Skin epidermis (tissue), 12 donors: ENCODE data around the gene AMN1.
"Not testable (repeated sequence)": the region's sequence is repeated elsewhere in the genome, so short reads cannot be mapped to it uniquely, and the experiment has no call there.

ENCODE experiments used
- H3K27ac ChIP-seq, 21 experiments: fragments of 200-600 bp; sonication (generic) in 11 of 21; one replicate each; pipeline ENCODE4 v1.5.0; 2020; ENCODE audit warnings: mild to moderate bottlenecking in 3 of 21, inconsistent platforms in 2 of 21, moderate library complexity in 2 of 21
- H3K4me3 ChIP-seq, 7 experiments: fragments of 200-600 bp; sonication (generic) in 2 of 7; one replicate each; pipeline ENCODE4 v1.5.0; 2020; ENCODE audit warnings: inconsistent platforms in 2 of 7, mild to moderate bottlenecking in 2 of 7, moderate library complexity in 1 of 7

AMN1 gene

DNA sequence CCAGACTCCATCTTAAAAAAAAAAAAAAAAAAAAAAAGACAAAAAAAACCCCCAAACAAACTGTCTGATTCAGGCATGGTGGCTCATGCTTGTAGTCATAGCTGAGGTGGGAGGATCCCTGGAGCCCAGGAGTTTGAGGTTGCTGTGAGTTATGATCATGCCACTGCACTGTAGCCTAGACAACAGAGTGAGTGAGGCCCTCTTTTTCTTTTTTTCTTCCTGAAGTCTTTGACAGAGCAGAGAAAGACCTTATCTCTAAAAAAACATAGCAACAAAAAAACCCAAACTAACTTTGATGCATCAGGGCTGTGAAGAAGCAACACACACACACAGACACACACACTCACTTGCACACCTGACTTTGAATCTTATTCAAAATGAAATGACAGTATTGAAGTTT lies 7.7 kb upstream of the AMN1 start:
- peak overlapping the region in 4 of 21 experiments; percentile 3 to 33 (median 15) for H3K27ac ChIP-seq
- H3K4me3 ChIP-seq: no peak overlapping the region

GRCh38 chr12:31733549-31734432 lies 5.0 kb upstream of the AMN1 start:
- H3K4me3 ChIP-seq: not testable (repeated sequence)
- H3K27ac ChIP-seq: peak overlapping the region in 20 of 21 experiments; percentile 53 to 90 (median 82)

- Histone ChIP-seq H3K4me3 (no peak overlapping the region), H3K27ac (peak overlapping the region in 20 of 21 experiments; percentile 48 to 90 (median 82))
Observed at GRCh38 chr12:31732926-31733548, 4.2 kb upstream of the AMN1 start.

GRCh38 chr12:31731203-31731602 lies 2.4 kb upstream of the AMN1 start:
- H3K4me3 ChIP-seq: not testable (repeated sequence)
- peak overlapping the region in 17 of 21 experiments; percentile 11 to 94 (median 81) for H3K27ac ChIP-seq

GRCh38 chr12:31729705-31730104 lies 884 bp upstream of the AMN1 start:
- H3K27ac ChIP-seq: peak overlapping the region in 20 of 21 experiments; percentile 77 to 98 (median 94)

DNA sequence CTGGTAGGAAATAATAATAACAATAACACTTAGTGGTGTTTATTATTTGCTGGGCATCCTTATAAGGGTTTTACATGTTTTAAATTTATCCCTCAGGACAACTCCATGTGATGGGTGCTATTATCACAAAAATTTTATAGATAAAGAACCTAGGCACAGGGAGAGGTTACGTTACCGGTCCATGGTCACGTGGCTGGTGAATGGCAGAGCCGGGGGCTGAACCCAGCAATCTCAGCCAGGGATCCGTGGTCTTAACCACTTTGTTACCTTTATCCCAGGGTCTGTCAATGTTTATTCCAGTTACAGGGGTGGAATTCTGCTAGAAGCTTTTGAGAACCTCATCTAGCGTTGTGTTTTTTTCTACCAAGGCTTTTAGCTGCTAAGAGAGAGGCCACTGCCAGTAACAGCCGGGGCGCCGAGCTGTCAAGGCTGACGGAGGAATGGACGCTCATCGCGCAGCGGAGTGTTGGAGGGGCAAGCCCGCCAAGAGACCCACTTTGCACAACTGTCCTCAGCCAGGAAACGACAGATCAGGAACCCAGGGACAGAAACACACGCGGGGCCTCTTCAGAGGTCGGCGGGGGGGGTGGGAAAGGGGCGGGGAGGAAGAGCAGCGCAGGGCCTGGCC lies 418 bp downstream of the AMN1 start:
- peak overlapping the region; percentile 44 to 67 (median 62) for H3K4me3 ChIP-seq
- H3K27ac ChIP-seq: peak overlapping the region; percentile 38 to 98 (median 94)

More at GRCh38 chr12:31729705-31730104, 884 bp upstream of the AMN1 start:
- H3K4me3 ChIP-seq: peak overlapping the region; percentile 44 to 67 (median 62)

DNA sequence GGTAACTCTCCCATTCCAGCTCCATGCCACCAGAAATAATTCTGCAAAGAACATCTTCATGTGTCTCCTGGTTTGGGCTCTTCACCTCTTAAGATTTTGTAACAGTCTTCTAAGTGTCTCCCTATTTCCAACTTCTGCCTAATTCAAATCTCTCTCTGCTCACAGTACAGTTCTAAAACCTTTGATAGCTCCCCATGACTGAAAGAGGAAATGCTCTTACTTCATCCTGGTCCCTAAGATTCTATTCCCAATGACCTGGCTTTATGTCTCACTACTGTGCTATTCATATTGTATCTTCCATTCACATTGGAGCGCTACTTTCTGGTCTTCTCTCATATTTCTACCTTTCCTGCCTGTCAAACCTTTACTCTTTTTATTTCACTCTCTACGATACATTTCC lies 1.6 kb downstream of the AMN1 start:
- no peak overlapping the region for H3K4me3 ChIP-seq
- H3K27ac ChIP-seq: peak overlapping the region in 2 of 21 experiments; percentile 24

DNA sequence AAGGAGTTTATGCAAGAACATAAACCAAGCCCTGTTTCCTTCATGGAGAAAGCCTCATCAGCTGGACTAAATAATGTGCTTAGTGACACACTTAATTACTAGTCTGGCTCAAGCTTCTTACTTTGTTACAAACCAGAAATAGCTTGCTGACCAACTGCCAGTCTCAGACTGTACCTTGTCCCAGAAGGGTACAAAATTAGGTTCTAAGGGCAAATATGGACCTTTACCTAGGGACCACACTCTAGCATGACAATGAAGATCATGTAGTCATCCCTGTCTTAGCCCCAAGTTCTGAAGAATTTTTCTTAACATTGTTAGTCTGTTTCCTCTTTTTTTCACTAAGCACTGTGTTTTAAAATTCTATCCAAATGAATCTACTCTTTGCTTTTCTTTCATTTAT lies 2.2 kb downstream of the AMN1 start:
- H3K4me3 ChIP-seq: no peak overlapping the region
- peak overlapping the region in 2 of 21 experiments; percentile 24 for H3K27ac ChIP-seq

DNA sequence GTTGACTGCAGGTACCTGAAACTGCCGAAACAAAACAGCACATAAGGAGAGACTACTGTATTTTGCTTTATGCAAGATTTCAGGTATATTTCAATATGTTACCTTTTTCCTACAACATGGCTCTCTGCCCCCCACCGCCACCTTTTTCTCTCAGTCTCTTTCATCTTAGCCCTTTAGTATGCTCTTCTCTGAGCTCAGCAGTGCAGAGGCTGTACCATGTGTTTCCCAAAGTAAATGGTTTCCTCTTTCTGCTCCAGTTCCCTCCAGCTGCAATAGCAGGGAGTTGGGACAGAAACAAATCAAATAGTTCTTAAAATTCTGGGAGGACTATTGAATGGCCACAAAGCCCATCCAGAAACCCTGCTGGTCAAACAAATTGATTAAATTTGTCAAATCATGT lies 4.3 kb downstream of the AMN1 start:
- H3K4me3 ChIP-seq: no peak overlapping the region
- H3K27ac ChIP-seq: no peak overlapping the region

DNA sequence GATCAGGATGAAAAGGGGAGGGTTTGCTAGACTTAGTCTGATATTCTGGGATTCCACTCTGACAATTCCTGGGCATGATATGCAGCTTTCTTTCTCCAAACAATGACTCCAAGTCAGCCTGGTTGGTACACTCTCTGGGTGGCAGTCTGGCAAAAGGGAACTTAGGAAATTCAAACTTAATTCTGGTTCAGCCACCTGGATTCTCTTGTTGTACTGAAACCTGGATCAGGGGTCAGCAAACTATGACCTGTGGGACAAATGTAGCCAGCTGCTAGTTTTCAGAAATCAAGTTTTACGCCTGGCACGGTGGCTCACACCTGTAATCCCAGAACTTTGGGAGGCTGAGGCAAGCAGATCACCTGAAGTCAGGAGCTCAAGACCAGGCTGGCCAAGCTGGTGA lies 6.2 kb downstream of the AMN1 start:
- no peak overlapping the region for H3K4me3 ChIP-seq
- H3K27ac ChIP-seq: peak overlapping the region in 3 of 21 experiments; percentile 16 to 59 (median 58)

GRCh38 chr12:31718542-31719198 lies 10.2 kb downstream of the AMN1 start:
- H3K27ac ChIP-seq: peak overlapping the region in 1 of 21 experiments; percentile 26
- H3K4me3 ChIP-seq: not testable (repeated sequence)

- H3K4me3 ChIP-seq: not testable (repeated sequence)
- H3K27ac ChIP-seq: peak overlapping the region in 1 of 21 experiments; percentile 39
Observed at GRCh38 chr12:31716998-31717397, 11.8 kb downstream of the AMN1 start.

DNA sequence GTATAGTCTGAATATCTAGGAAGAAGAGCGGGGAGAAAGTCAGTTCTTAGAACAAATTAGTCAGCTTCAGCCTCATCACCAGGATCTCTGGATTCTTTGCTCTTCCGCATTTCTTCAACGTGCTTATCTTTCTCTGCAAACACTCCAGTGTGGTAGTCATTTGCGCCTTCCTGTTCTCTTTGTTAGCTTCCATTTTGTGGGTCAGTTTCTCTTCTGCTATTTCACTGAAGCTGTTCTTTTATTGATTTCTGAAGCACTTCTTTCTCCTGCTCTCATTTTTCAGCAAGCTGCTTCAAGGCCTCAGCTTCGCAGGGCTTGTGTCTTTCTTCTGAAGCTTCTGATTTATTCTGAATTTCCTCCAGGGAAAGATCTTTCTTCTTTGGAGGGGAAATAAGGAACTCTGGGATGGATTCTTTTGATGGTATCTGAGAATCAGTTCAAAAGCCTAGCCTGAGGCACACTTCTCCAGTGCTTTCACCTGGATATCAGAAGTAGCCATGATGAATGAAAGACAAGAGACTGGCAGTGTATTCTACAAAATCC lies 13.5 kb downstream of the AMN1 start:
- no peak overlapping the region for H3K4me3 ChIP-seq
- peak overlapping the region in 13 of 21 experiments; percentile 1 to 79 (median 36) for H3K27ac ChIP-seq

DNA sequence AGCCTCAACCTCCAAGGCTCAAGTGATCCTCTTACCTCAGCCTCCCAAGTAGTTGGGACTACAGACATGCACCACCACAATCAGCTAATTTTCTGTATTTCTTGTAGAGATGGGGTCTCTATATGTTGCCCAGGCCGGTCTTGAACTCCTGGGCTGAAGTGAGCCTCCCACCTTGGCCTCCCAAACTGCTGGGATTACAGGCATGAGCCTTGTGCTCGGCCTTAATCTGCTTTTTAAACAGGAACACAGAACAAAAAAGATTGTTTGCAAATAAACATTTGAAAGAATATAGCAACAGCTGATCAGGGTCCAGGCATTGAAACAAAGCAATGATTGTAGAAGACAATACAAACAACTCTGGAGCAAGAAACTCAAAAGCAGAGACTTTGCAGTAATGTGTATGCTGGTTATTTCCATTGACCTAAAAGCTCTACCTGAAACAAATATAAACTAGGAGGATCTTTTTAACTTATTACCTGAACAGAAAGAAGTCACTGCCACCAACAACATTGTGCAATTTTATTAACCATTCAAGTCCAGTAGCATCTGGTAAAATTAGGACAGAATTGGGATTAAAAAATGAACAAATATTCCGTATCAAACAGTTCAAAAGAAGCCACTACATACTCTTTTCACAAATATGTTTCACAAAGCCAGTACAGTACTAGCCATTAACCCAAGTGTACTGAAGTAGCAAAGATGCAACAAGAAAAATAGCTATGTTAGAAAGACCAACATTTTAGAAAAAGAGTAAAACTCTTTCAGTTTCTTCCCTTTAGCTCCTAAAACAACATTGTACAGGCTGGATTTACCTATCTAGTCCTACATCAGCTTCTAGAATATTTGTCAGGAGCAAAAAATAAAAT lies 14.2 kb downstream of the AMN1 start:
- Histone ChIP-seq H3K4me3 (no peak overlapping the region), H3K27ac (peak overlapping the region in 7 of 21 experiments; percentile 5 to 79 (median 51))

DNA sequence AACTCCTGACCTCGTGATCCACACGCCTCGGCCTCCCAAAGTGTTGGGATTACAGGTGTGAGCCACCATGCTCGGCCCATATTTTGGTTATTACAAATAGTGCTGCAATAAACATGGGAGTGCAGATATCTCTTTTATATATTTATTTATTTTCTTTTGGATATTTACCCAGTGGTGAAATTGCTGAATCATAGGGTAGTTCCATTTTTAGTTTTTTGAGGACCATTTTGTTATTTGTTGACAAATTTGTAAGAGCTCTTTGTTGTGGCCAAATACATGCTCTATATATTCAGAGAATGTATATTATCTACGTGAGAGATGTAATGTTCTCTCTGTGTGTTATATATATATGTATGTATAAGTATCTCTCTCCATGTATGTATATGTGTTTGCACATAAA lies 15.9 kb downstream of the AMN1 start:
- no peak overlapping the region for H3K27ac ChIP-seq
- no peak overlapping the region for H3K4me3 ChIP-seq

DNA sequence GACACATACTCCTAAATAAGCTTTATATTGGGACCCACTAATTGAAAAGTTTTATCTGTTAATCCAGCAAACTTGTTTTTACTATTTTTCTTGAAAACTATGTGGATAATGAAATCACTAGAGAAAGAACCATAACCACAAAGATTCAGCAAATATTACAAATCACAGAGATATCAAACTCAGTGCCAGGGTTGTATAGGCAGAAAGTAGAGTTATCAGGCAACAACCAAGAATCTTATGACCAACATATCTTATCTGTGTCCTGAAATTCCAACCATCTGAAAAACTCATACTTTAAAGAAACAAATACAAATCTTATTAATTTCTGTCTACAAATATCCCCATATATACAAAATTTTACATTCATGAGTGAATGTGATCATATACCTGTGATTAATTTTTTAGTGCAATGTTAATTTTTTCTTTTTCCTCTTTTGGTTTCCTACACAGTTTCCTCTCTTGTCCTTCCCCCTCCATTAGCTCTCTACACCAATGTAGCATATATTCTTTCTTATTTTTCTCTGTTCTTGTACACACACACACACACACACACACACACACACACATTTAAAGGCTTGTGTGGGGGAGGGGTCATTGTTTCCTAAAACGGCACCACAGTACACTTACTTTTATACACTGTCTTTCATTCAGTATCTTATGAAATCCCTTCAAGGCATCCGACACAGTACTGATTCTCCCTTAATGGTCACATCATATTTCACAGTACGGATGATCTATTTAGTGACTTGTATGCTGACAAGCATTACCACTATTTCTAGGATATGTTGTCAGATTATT lies 18.6 kb downstream of the AMN1 start:
- no peak overlapping the region for H3K27ac ChIP-seq
- H3K4me3 ChIP-seq: no peak overlapping the region

GRCh38 chr12:31708118-31708517 lies 20.7 kb downstream of the AMN1 start:
- H3K27ac ChIP-seq, H3K4me3 ChIP-seq: not testable (repeated sequence)

DNA sequence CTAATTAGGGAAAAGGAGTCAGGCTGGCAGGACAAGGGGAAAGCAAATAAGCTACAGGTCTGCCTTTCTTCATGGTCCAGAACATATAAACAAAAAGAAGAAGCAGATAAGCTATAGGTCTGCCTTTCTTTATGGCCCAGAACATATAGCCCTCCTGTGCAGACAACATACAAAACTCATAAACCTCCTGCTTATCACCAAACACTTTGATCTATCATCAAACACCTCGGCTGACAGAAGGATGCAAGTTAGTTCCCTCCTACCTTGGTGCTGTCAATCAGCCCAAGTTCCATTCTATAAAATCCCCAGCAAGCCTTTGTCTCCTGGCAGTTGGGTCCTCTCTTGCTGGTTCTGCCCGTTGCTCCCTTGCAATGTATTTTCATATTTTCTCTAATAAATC lies 23.2 kb downstream of the AMN1 start:
- Histone ChIP-seq H3K27ac (no peak overlapping the region), H3K4me3 (no peak overlapping the region)
